Prostate gland (tissue), 2 donors: ENCODE data around the gene PPP1R7. TPM values are rescaled to one million over a fixed set of nuclear protein-coding genes. Genes with fewer than 3 reads are reported as not detected.
"Not testable (repeated sequence)": the region's sequence is repeated elsewhere in the genome, so short reads cannot be mapped to it uniquely, and the experiment has no call there.

Experiments used
- DNase-seq: peaks from one replicate; pipeline ENCODE4 v3.0.0-alpha.2; 2019; ENCODE audit warnings: low spot score
- H3K27ac ChIP-seq, 2 donors: fragments of 200-600 bp; sonication (generic); 2 replicates each; pipeline ENCODE4 v1.5.1; 2017 to 2019
- H3K27me3 ChIP-seq: fragments of 200-600 bp; sonication (generic); replicated peaks from 2 replicates; pipeline ENCODE4 v1.5.1; 2019; ENCODE audit not compliant: insufficient read depth
- H3K36me3 ChIP-seq, 2 donors: fragments of 200-600 bp; sonication (generic); 1 replicate in 1 of 2; 2 replicates in 1 of 2; pipeline versions ENCODE4 v1.5.1 to v1.8.1; 2017 to 2019
- H3K4me1 ChIP-seq: fragments of 200-600 bp; sonication (generic); replicated peaks from 2 replicates; pipeline ENCODE4 v1.5.1; 2019
- H3K4me3 ChIP-seq, 2 donors: fragments of 200-600 bp; sonication (generic); 2 replicates each; pipeline ENCODE4 v1.5.1; 2017 to 2019
- H3K9me3 ChIP-seq: fragments of 200-600 bp; sonication (generic); 2 replicates; pipeline ENCODE4 v1.5.1; 2017
- POLR2A ChIP-seq: fragments of 450-650 bp; IDR thresholded peaks from one replicate; pipeline ENCODE4 v1.6.1; 2016; ENCODE audit warnings: antibody characterized with exemption, mild to moderate bottlenecking
- POLR2AphosphoS5 ChIP-seq: sonication (generic); formaldehyde crosslinking; IDR thresholded peaks from one replicate; pipeline ENCODE4 v1.6.1; 2017; ENCODE audit warnings: antibody characterized with exemption
- WGBS: methylation state at CpG from one replicate; pipeline ENCODE4 v1.1.5; 2018; 5-methylcytosine and 5-hydroxymethylcytosine counted together
- intact Hi-C: fragments of 100-400 bp; cut with DNase I; formaldehyde crosslinking; loops from one replicate; pipeline ENCODE4 v1.14.2; 2022
- total RNA-seq, 2 donors: library from RNA; depleted of rRNA; stranded (reverse); fragments of >200 nt; gene quantifications; one replicate each; pipeline ENCODE4 v1.1.0, GENCODE V29; 2016
- TF ChIP-seq, protein P1 (sequence below), 4 experiments: fragments of 200-600 bp in 2 of 4; fragments of 450-650 bp in 2 of 4; sonication (generic) in 2 of 4; IDR thresholded peaks; 1 replicate in 3 of 4; 2 replicates in 1 of 4; pipeline ENCODE4 v1.5.1; 2016 to 2019; ENCODE audit warnings: antibody characterized with exemption in 4 of 4, mild to moderate bottlenecking in 2 of 4, moderate library complexity in 2 of 4

Gene PPP1R7
- 10 to 100 TPM; 50.0 to 91.3 TPM for total RNA-seq

DNA sequence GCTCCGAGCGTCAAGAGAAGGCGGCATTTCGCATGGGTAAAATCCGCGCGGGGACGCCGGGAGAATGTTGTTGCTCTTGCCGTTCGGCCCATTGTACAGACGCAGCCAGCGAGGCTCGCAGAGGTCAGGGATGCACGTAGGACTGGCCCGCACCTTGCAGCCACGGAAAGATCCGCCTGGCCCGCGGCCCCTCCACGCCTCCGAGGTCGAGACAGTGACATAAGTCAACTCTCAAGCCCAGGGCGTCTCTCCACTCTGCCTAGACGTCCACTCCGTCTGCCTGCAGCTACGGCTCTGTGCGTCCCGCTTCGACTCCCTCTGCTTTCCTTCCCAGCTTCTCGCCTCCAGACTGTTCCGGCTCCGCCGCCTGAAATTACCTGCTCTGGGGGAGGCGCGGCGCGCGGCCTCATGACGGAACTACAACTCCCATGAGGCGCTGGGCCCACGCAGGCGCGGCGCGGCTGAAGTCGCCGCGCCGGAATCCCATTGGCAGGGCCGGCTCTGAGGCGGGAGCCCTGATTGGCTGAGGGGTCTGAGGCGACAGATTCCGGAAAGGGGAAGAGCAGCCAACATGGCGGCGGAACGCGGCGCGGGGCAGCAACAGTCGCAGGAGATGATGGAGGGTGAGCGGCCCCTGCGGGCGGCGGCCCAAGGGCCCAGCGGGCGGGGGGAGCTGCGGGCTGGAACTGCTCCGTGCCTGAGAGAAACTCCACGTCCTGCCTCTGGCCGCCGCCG is at the start of gene PPP1R7:
Gene PPP1R7, plus strand, starts transcription at position 543 of the 735 bp plus-strand sequence. Its CDS starts 29 bp downstream, at position 572.
- under 1% methylated on average over 65 of the region's 73 CpGs for WGBS
- intact Hi-C loops = loop anchor here (5.0 kb wide), 1 partner anchor 67 kb away; no protein-coding TSS in a partner anchor
- peak within 1 kb of the TSS; percentile 76 to 80 for H3K27ac ChIP-seq
- peak within 1 kb of the TSS; percentile 67 to 98 for H3K4me3 ChIP-seq
- DNase-seq = peak; percentile 95
- TF ChIP-seq, protein P1, sequence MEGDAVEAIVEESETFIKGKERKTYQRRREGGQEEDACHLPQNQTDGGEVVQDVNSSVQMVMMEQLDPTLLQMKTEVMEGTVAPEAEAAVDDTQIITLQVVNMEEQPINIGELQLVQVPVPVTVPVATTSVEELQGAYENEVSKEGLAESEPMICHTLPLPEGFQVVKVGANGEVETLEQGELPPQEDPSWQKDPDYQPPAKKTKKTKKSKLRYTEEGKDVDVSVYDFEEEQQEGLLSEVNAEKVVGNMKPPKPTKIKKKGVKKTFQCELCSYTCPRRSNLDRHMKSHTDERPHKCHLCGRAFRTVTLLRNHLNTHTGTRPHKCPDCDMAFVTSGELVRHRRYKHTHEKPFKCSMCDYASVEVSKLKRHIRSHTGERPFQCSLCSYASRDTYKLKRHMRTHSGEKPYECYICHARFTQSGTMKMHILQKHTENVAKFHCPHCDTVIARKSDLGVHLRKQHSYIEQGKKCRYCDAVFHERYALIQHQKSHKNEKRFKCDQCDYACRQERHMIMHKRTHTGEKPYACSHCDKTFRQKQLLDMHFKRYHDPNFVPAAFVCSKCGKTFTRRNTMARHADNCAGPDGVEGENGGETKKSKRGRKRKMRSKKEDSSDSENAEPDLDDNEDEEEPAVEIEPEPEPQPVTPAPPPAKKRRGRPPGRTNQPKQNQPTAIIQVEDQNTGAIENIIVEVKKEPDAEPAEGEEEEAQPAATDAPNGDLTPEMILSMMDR (IDR thresholded peaks at IDR 0.05) = peak in 2 of 4 experiments; percentile 23 to 25
- peak; percentile 66 for TF ChIP-seq POLR2A
- TF ChIP-seq POLR2AphosphoS5 = peak; percentile 87
- H3K4me1 ChIP-seq = peaks cover 5% of the 10 kb centered on the region
- H3K36me3 ChIP-seq = no peaks in the 10 kb centered on the region
- no peaks in the 10 kb centered on the region for H3K27me3 ChIP-seq
- H3K9me3 ChIP-seq = no peaks in the 10 kb centered on the region

- Histone ChIP-seq H3K9me3 (no peaks in the 10 kb centered on the region), H3K4me3 (peak within 1 kb of the TSS; percentile 84 to 88), H3K27ac (peak within 1 kb of the TSS; percentile 89 to 91), H3K36me3 (no peaks in the 10 kb centered on the region), H3K4me1 (no peaks in the 10 kb centered on the region), H3K27me3 (no peaks in the 10 kb centered on the region)
- TF ChIP-seq, protein P1 (IDR thresholded peaks at IDR 0.05) = peak in 1 of 4 experiments; percentile 18
- TF ChIP-seq POLR2AphosphoS5 (peak; percentile 95), POLR2A (peak; percentile 69)
- intact Hi-C loops = loop anchor here (5.0 to 10.0 kb wide), 2 partner anchors 112 to 170 kb away; no protein-coding TSS in a partner anchor
- peak; percentile 89 for DNase-seq
- WGBS = under 1% methylated on average over 56 of the region's 56 CpGs
Observed at GRCh38 chr2:241102239-241102803, 47.9 kb upstream of the PPP1R7 start, which contains the start of gene MTERF4. Gene MTERF4 (minus strand): TSS chr2:241102287. CDS start chr2:241102273, 14 bp downstream.

DNA sequence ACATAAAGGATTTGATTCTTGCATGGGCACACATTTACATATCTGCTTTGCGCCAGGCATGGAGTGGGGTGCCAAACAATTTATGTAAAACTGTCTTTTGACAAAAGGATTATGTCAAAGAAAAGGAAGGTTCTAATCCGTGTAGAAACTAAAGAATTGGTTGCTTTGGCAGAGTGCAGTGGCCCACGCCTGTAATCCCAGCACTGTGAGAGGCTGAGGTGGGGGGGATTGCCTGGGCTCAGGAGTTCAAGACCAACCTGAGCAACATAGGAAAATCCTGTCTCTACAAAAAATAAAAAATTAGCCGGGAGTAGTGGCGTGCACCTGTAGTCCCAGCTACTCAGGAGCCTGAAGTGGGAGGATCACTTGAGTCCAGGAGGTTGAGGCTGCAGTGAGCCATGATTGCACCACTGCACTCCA is 47.1 kb upstream of the PPP1R7 start:
- Histone ChIP-seq H3K27me3 (no peaks in the 10 kb centered on the region), H3K4me1 (no peaks in the 10 kb centered on the region), H3K36me3 (no peaks in the 10 kb centered on the region), H3K27ac (peak overlapping the region; percentile 89 to 91), H3K4me3 (peak overlapping the region; percentile 84 to 88), H3K9me3 (no peaks in the 10 kb centered on the region)
- no peak for DNase-seq
- 27% methylated on average over 5 of the region's 5 CpGs for WGBS
- intact Hi-C loops = loop anchor here (5.0 to 10.0 kb wide), 2 partner anchors 112 to 169 kb away; no protein-coding TSS in a partner anchor
- TF ChIP-seq, protein P1 (IDR thresholded peaks at IDR 0.05) = no peak
- TF ChIP-seq POLR2AphosphoS5 = no peak
- no peak for TF ChIP-seq POLR2A

DNA sequence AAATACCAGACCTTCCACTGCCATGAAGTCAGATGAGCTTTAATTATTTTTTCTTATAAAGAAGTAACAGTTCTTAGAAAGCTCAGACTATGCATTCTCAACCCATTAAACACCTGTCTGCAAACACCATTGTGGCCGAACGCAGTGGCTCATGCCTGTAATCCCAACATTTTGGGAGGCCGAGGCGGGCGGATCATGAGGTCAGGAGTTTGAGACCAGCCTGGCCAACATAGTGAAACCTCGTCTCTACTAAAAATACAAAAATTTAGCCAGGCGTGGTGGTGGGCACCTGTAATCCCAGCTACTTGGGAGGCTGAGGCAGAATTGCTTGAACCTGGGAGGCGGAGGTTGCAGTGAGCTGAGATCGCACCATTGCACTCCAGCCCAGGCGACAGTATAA is 45.7 kb upstream of the PPP1R7 start:
- DNase-seq, H3K9me3 ChIP-seq, H3K27ac ChIP-seq, H3K4me3 ChIP-seq, H3K4me1 ChIP-seq, H3K27me3 ChIP-seq, H3K36me3 ChIP-seq: not testable (repeated sequence)
- intact Hi-C loops = loop anchor here (5.0 to 10.0 kb wide), 2 partner anchors 110 to 168 kb away; no protein-coding TSS in a partner anchor
- WGBS = 95% methylated on average over 10 of the region's 10 CpGs

GRCh38 chr2:241105641-241106040 is 44.6 kb upstream of the PPP1R7 start:
- Histone ChIP-seq H3K27me3 (no peaks in the 10 kb centered on the region), H3K9me3 (no peaks in the 10 kb centered on the region), H3K36me3 (no peaks in the 10 kb centered on the region), H3K4me1 (no peaks in the 10 kb centered on the region), H3K4me3 (no peak overlapping the region), H3K27ac (no peak overlapping the region)
- intact Hi-C loops = loop anchor here (10.0 kb wide), 1 partner anchor 109 kb away; no protein-coding TSS in a partner anchor
- no peak for DNase-seq
- no peak for TF ChIP-seq POLR2AphosphoS5
- TF ChIP-seq, protein P1 (IDR thresholded peaks at IDR 0.05) = no peak
- 53% methylated on average over 3 of the region's 3 CpGs for WGBS
